ENCODE measurements around the gene KCNIP1.

The KCNIP1 gene

DNA sequence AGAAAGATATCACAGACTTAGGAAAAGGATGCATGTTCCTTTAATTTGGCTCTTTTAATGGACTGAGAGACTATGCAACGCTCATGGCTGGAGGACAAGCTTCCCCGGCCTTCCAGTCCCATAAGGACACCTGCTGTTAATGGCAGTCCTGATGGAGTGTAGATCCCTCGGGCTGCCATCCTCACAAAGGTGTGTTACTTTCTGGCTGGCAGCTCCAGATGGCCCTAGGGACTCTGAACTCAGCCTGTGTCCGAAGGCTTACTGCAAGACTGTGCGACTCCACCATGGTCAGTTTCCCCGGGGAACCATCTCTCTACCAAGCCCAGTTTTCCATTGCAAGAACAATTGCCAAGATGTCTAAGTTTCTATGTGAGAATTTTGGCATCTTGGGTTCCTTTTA, 25.5 kb upstream of the KCNIP1 start:
- H3K4me1 Mint-ChIP-seq: peaks cover 33% of the 10 kb centered on the region
- H3K9me3 Mint-ChIP-seq: no peaks in the 10 kb centered on the region
- no peak overlapping the region for H3K27ac Mint-ChIP-seq
- TF ChIP-seq, protein P1, sequence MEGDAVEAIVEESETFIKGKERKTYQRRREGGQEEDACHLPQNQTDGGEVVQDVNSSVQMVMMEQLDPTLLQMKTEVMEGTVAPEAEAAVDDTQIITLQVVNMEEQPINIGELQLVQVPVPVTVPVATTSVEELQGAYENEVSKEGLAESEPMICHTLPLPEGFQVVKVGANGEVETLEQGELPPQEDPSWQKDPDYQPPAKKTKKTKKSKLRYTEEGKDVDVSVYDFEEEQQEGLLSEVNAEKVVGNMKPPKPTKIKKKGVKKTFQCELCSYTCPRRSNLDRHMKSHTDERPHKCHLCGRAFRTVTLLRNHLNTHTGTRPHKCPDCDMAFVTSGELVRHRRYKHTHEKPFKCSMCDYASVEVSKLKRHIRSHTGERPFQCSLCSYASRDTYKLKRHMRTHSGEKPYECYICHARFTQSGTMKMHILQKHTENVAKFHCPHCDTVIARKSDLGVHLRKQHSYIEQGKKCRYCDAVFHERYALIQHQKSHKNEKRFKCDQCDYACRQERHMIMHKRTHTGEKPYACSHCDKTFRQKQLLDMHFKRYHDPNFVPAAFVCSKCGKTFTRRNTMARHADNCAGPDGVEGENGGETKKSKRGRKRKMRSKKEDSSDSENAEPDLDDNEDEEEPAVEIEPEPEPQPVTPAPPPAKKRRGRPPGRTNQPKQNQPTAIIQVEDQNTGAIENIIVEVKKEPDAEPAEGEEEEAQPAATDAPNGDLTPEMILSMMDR (IDR thresholded peaks at IDR 0.05; ENCODE audit: unreplicated experiment in 3 of 3): no peak
- no peaks in the 10 kb centered on the region for H3K36me3 Mint-ChIP-seq (ENCODE audit: low read depth)
- no peak overlapping the region for H3K4me3 Mint-ChIP-seq
- peaks cover 9% of the 10 kb centered on the region for H3K27me3 Mint-ChIP-seq (ENCODE audit: low read depth)

DNA sequence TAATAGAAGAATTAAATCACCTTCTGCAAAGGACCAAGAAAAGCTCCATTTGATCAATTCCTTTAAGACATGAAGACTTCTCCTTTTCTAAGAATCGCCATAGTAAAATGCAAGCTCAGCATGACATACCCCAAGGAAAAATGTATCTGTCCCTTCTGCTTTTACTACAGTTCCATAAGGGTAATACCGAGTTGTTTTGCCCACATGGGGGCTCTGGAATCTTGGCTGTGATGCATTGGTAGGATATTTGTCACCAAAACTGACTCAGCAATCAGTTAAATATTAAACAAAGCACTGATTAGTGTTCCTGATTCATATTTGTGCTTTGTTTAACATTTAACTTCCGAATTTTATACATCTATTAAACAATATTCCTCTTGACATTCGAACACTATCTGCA, 24.3 kb upstream of the KCNIP1 start:
- Mint-ChIP-seq H3K36me3 (ENCODE audit: low read depth) (no peaks in the 10 kb centered on the region), H3K9me3 (no peaks in the 10 kb centered on the region), H3K27me3 (ENCODE audit: low read depth) (peaks cover 15% of the 10 kb centered on the region), H3K4me1 (peaks cover 39% of the 10 kb centered on the region), H3K4me3 (no peak overlapping the region), H3K27ac (no peak overlapping the region)
- TF ChIP-seq, protein P1 (IDR thresholded peaks at IDR 0.05; ENCODE audit: unreplicated experiment in 3 of 3): no peak

DNA sequence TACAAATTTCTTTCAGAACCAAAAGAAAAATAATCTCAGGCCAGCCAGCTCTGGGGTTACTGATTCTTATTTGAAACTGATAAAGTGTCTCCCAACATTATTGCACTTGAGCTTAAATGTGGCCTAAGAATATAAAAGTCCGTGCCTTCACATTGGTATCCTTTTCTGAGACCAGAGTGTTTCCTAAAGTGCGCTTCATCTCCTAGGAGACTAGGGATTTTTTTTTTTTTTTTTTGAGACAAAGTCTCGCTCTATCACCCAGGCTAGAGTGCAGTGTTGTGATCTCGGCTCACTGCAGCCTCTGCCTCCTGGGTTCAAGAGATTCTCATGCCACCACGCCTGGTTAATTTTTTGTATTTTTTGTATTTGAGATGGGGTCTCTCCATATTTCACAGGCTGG, 23.6 kb upstream of the KCNIP1 start:
- Mint-ChIP-seq H3K27ac (no peak overlapping the region), H3K4me3 (no peak overlapping the region), H3K4me1 (peaks cover 38% of the 10 kb centered on the region), H3K27me3 (ENCODE audit: low read depth) (peaks cover 19% of the 10 kb centered on the region), H3K36me3 (ENCODE audit: low read depth) (no peaks in the 10 kb centered on the region), H3K9me3 (no peaks in the 10 kb centered on the region)
- TF ChIP-seq, protein P1 (IDR thresholded peaks at IDR 0.05; ENCODE audit: unreplicated experiment in 3 of 3): no peak

DNA sequence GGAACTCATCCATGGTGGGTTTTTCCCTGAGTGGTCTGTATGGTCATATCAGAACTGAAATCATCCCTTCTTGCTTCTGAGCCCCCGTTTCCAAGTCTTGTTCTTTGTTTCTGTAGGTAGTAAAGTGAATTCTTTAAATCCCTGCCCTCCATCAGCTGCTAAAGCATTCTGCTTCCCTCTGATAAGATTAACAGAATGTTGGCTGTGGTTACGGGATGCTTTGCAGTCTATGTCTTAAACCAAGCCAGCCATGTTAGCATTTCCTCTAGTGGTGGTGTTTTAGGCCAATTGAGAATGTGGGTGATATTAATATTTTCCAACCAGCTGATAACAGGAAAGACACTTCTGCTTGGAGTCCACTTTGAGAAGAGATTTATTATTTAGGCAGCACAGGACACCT, 22.0 kb upstream of the KCNIP1 start:
- Mint-ChIP-seq H3K36me3 (ENCODE audit: low read depth) (no peaks in the 10 kb centered on the region), H3K4me3 (no peak overlapping the region), H3K9me3 (no peaks in the 10 kb centered on the region), H3K4me1 (peaks cover 31% of the 10 kb centered on the region), H3K27me3 (ENCODE audit: low read depth) (peaks cover 19% of the 10 kb centered on the region), H3K27ac (peak overlapping the region in 2 of 3 experiments; percentile 42 to 43)
- TF ChIP-seq, protein P1 (IDR thresholded peaks at IDR 0.05; ENCODE audit: unreplicated experiment in 3 of 3): no peak

DNA sequence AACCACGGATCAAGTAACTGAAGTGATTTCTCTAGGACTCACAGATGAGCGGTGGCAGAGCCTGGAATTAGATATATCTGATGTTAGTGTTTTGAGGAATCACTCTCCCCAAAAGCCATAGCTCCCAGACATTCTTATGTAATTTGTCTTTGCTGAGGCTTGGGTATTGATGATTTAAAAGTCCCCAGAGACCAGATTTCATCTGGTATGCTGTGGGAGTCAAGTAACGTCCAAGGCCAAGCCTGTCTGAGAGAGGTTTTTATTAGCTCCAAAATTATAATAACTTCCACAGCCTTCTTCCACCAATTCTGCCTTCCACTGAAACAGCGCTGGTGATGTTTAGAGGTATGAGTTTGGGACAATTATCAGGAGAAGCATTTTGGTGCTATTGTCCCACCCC, 21.3 kb upstream of the KCNIP1 start:
- Mint-ChIP-seq H3K27ac (peak overlapping the region in 2 of 3 experiments; percentile 31 to 74), H3K36me3 (ENCODE audit: low read depth) (no peaks in the 10 kb centered on the region), H3K9me3 (no peaks in the 10 kb centered on the region), H3K27me3 (ENCODE audit: low read depth) (peaks cover 19% of the 10 kb centered on the region), H3K4me3 (no peak overlapping the region), H3K4me1 (peaks cover 29% of the 10 kb centered on the region)
- TF ChIP-seq, protein P1 (IDR thresholded peaks at IDR 0.05; ENCODE audit: unreplicated experiment in 3 of 3): no peak

DNA sequence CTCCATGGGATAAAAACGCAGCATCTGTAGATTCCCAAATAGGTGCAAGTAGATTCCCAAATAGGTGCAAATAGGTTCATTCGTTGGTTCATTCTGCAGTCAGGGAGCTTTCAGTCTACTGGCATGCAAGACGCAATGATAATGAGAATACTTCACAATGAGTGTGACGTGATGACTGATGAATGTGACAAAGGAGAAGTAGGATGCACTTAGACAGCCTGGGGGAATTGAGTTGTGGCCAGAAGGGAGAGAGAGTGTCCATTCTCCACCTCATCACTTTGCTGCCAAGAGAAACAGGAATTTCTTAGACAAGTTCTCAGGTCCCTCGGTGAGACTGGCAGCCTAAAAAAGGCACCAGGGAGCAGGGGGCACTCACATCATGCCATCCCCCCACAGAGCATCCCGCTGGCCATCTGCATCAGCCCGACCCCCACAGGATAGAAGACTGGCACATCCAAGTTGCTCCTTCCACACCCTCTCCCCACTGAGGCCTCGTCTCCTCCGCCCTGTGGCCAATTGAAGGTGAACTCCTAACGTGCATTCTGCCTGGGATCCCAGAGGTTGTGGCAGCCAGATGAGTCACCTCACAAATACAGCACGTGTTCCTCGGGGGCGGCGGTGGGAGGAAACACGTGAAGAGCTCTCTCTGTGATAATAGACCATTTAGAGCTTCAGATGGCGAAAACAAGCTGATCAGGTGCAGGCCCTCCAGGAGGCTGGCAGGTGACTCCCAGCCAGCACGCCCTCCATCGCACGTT, 19.9 kb upstream of the KCNIP1 start:
- Mint-ChIP-seq H3K27ac (peak overlapping the region in 1 of 3 experiments; percentile 17), H3K4me1 (peaks cover 41% of the 10 kb centered on the region), H3K4me3 (no peak overlapping the region), H3K36me3 (ENCODE audit: low read depth) (no peaks in the 10 kb centered on the region), H3K27me3 (ENCODE audit: low read depth) (peaks cover 22% of the 10 kb centered on the region), H3K9me3 (no peaks in the 10 kb centered on the region)
- TF ChIP-seq, protein P1 (IDR thresholded peaks at IDR 0.05; ENCODE audit: unreplicated experiment in 3 of 3): no peak
